ENCODE results near the gene RASGRP4.

GRCh38 chr19:38385804-38386257 lies 40.2 kb downstream of the RASGRP4 start:
- TF ChIP-seq POLR2A (IDR thresholded peaks at IDR 0.05; ENCODE audit: borderline replicate concordance, extremely low read depth, insufficient read depth, insufficient read length) (no peak), EZH2 (IDR thresholded peaks at IDR 0.05) (no peak), CTCF (IDR thresholded peaks at IDR 0.05 in 2 of 3, conservative IDR thresholded peaks at IDR 0.05 in 1 of 3; ENCODE audit: borderline replicate concordance in 1 of 3, insufficient read depth in 1 of 3, low read depth in 2 of 3, low read length in 2 of 3) (no peak), RAD21 (IDR thresholded peaks at IDR 0.05; ENCODE audit: low read depth) (no peak), EGR1 (IDR thresholded peaks at IDR 0.05; ENCODE audit: low read depth) (no peak), ZNF274 (IDR thresholded peaks at IDR 0.05; ENCODE audit: low read depth, low read length) (no peak), ELF1 (IDR thresholded peaks at IDR 0.05; ENCODE audit: borderline replicate concordance, low read depth) (no peak), SIN3A (IDR thresholded peaks at IDR 0.05; ENCODE audit: low read depth) (no peak), JUND (IDR thresholded peaks at IDR 0.05) (no peak)

Measured in HCT116 (cell line).